NCI-H2107 treated with DMSO at 0.1 percent for 48 hours (cell line): ENCODE results near the gene IBA57.
"Not testable (repeated sequence)": the region's sequence is repeated elsewhere in the genome, so short reads cannot be mapped to it uniquely, and the experiment has no call there.

Experiments used
- DNase-seq: peaks from one replicate; lab custom pipeline; 2025; ENCODE audit not compliant: unreplicated experiment; lab: John Stamatoyannopoulos, UW

The IBA57 gene

GRCh38 chr1:228184152-228184551 is 18.5 kb downstream of the IBA57 start:
- DNase-seq = no peak

GRCh38 chr1:228185641-228185965 is 20.0 kb downstream of the IBA57 start:
- no peak for DNase-seq

GRCh38 chr1:228188249-228188648 is 22.6 kb downstream of the IBA57 start:
- not testable (repeated sequence) for DNase-seq

GRCh38 chr1:228190182-228190581 is 24.6 kb downstream of the IBA57 start:
- DNase-seq = no peak

- no peak for DNase-seq
Measured at GRCh38 chr1:228190778-228191177, 25.2 kb downstream of the IBA57 start.

- DNase-seq = no peak
Measured at GRCh38 chr1:228194436-228194835, 28.8 kb downstream of the IBA57 start.

GRCh38 chr1:228194921-228195812 is 29.6 kb downstream of the IBA57 start:
- DNase-seq = no peak

GRCh38 chr1:228197555-228198147 is 32.0 kb downstream of the IBA57 start:
- DNase-seq = no peak

- no peak for DNase-seq
Measured at GRCh38 chr1:228198977-228199590, 33.5 kb downstream of the IBA57 start.

GRCh38 chr1:228204958-228205357 is 39.4 kb downstream of the IBA57 start:
- no peak for DNase-seq

GRCh38 chr1:228205526-228206436 is 40.2 kb downstream of the IBA57 start:
- no peak for DNase-seq

- no peak for DNase-seq
Measured at GRCh38 chr1:228206582-228207351, 41.2 kb downstream of the IBA57 start.

GRCh38 chr1:228207381-228207810 is 41.8 kb downstream of the IBA57 start:
- DNase-seq = no peak

- no peak for DNase-seq
Measured at GRCh38 chr1:228207851-228208821, 42.5 kb downstream of the IBA57 start, which contains the start of gene OBSCN. Gene OBSCN, plus strand, starts transcription at chr1:228208044. Its CDS starts 3,740 bp downstream, at chr1:228211784.

- no peak for DNase-seq
Measured at GRCh38 chr1:228208831-228209551, 43.4 kb downstream of the IBA57 start.

GRCh38 chr1:228209657-228210056 is 44.1 kb downstream of the IBA57 start:
- DNase-seq = no peak

- DNase-seq = no peak
Measured at GRCh38 chr1:228210076-228210651, 44.6 kb downstream of the IBA57 start.
